ENCODE results near the gene CD180. TPM values are rescaled to one million over a fixed set of nuclear protein-coding genes. Genes with fewer than 3 reads are reported as not detected.

Gene CD180
- total RNA-seq, 2 experiments from 2014 or later, result not detected

DNA sequence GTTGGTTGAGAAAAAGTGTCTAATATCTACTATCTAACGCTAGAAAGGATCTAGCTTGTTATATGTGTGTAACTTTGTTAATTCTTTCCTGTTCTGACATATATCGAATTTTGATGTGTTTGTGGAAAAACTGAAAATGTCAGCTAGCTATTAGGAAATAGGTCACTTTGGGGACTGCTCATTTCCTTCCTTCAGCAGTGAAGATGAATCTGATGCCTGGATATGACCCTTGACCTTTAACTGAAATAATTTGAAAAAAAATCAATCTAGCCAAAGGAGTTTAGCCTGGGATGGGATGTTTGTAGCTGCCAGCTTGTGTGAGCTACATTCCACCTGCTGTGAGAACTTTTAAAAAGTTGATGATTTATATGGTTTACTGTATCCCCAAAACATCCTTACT, 66.8 kb downstream of the CD180 start:
- Mint-ChIP-seq H3K27me3 (no peaks in the 10 kb centered on the region), H3K4me3 (no peak overlapping the region), H3K4me1 (ENCODE audit: low read depth) (no peaks in the 10 kb centered on the region), H3K9me3 (no peaks in the 10 kb centered on the region), H3K36me3 (ENCODE audit: low read depth) (peaks cover 4% of the 10 kb centered on the region), H3K27ac (no peak overlapping the region)
- no peak for TF ChIP-seq CTCF (IDR thresholded peaks at IDR 0.05)
- intact Hi-C loops (cut with micrococcal nuclease), result no loop called here
- ChIA-PET CTCF (interaction anchor here (1.7 kb wide), 1 partner anchor 20 kb away, joined by 3 read pairs; no protein-coding TSS in a partner anchor), POLR2A (no interaction called here)
- no peak for ATAC-seq
- no peak for DNase-seq
